GM21737 (cell line): ENCODE data around the gene LRRC55.
"Not testable (repeated sequence)": the region's sequence is repeated elsewhere in the genome, so short reads cannot be mapped to it uniquely, and the experiment has no call there.

Source experiments
- ATAC-seq: cut with Tn5 transposase; IDR thresholded peaks from one replicate; pipeline ENCODE4 v1.9.1; 2021; ENCODE audit warnings: mild to moderate bottlenecking, moderate library complexity; ENCODE audit not compliant: unreplicated experiment

The LRRC55 gene

DNA sequence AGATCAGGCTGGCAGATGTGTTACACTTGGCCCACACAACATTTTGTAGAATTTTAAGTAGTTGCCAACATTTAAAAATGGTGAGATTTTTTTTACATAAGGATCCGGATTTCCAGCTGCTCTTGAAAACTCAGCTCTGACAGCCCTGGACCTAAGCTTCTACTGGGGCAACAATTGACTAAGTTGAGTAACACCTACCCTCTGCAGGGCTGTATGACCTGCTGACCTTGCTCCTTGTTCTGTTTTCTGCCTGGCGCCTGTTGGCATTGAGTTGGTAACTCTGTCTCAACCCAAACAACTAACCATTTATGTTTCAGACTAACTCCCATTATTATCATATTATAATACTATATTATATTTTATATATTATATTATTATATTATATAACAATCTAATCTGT is 21.1 kb upstream of the LRRC55 start:
- no peak for ATAC-seq

DNA sequence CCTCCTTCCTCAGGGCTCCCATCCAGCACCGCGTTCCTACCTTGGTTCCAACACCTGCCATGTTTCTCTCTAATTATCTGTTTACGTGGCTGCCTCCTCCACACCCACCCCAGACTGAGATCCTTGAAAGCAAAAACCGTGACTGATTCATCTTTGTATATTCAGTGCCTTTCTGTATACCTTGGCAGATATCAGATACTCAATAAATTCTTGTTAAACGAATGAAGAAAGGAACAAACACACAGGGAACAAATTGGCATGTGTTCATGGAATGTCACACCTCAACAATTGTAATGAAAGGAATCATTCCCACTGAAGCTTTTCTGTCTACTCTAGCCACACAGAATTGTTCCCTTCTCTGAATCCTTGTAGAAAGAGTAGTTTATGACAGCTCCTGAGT is 20.4 kb upstream of the LRRC55 start:
- ATAC-seq = no peak

DNA sequence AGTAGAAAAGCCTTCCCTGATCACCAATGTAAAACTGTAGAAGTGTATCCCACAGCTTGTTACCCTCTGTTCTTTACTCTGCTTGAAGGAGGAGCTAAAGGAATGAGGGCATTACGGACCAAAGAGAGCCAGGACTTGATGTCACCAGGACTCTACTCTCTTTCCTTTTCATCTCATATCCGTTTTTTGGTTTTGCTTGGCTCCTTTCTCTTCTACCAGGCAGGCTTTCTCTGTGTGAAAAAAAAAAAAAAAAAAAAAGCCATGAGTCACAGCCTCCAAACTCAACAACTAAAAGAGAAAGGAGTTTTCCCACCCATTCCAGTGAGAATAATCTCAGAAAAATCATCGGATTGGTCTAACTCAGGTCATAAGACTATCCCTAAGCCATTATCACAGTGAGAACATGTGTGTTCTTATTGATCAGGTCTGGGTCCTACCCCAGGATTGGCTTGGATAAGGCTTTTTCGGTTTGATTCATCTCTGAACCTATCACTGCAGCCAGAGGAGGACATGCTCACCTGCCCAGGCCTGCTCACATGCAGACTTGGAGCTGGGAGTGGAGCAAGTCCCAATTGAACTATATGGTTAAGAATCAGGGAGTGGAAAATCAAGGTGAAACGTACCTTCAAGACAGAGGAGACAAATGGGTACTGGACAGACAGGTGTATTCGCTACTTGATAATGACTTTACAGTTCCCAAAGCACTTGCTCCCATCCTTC is 19.4 kb upstream of the LRRC55 start:
- no peak for ATAC-seq

DNA sequence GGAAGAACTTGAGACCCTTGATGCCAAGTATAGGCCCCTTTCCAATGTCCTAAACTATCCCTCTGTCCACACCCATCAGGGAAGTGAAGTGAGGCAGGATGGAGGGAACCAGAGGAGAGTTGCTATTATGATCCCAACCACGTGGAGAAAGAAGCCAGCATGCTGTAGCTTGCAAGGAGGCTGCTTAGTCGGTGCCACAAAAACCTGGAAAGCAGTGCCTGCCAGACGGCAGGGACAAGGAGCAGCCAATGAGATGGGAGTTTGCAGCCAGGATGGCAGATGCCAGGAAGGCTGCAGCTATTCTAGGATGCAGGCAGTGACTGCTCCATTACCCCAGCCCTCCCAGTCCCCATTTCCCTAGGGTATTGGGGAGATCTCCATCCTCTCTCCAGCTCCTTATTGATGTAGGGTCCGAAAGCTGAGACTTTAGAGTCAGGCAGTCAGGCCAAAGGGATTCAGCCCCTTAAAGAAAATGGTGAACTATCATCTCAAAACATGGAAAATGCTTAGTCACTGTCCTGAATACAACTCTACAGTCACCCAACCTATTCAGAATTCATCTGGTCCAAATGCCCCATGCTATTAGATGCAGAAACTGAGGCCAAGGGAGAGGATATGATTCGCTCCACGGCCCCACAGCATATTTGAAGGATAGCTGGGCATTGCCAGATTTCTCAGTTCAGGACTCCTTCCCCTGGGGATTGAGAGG is 18.4 kb upstream of the LRRC55 start:
- ATAC-seq = no peak

DNA sequence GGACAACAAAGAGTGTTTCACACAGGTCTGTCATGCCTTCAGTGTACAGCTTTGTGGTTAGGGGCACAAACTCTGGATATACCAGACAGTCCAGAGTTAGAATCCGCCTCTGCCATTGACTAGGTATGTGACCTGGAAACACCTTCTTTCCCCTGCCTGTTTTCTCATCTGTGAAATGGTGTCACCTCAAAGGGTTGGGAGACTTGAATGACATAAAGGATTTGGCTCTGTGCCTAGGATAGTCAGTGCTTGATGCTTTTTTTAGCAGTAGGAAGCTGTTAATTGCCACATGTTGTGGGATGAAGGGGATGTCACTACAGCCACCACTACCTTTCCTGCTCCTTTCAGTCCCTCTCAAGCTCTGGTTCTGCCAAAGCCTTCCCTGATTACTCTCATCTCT is 17.4 kb upstream of the LRRC55 start:
- no peak for ATAC-seq

DNA sequence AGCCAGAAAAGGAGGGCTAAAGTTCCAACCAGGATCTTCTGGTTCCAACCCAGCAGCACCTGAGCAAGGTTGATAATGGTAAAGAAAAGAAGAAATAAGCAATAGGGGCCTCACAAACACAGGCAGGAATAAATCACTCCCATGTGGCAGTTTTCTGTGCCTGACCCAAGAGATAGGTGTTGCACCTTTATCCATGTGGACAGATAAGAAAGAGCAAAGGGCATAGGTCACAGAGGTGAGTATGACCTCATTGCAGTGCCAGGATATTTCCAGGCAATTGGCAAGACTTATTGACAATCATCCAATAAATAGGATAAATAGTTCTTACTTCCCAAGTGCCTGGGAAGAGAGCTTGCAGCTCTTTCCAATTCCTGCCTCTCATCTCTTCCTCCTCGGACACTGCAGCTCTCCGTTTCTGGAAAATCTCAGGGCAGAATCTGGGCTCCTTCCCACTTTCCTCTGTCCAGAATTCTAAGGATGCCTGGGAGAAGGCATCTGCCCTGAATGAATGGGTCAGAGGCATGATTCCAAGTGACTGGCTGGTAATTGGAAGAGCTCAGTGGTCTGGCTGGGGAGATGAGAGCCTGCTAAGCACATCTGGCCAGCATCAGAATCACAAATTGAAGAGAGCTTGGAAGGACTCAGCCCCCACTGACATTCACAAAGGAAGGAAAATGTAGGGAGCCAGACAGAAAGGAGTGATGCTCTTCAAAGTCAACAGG is 14.5 kb upstream of the LRRC55 start:
- ATAC-seq = no peak

DNA sequence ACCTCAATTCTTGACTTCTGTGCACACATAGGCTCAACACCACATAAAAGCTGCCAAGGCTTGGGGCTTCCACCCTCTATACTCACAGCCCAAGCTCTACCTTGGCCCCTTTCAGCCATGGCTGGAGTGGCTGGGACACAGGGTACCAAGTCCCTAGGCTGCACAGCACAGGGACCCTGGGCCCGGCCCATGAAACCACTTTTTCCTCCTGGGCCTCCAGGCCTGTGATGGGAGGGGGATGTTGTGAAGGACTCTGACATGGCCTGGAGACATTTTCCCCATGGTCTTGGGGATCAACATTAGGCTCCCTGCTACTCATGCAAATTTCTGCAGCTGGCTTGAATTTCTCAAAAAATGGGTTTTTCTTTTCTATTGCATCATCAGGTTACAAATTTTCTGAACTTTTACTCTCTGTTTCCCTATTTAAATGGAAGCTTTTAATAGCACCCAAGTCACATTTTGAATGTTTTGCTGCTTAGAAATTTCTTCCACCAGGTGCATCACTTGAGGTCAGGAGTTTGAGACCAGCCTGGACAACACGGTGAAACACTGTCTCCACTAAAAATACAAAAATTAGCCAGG is 11.9 kb upstream of the LRRC55 start:
- ATAC-seq = not testable (repeated sequence)

DNA sequence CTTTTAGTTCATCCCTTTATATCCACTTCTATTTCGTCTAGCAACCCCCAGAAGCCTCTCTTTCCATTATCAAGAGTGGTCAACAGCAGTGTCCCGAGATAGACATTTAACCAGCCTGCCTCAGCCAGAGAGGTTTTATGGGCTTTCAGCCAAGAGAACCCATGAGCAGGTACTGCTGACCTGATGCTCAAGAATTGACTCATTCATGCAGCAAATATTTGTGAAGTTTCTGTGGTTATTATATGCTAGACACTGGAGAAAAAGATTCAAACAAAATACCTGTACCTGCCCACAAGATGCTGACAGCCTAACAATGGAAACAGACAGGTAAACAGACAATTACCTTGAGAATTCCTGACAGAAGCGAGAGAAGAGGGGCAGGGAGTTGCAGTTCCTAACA is 9.7 kb upstream of the LRRC55 start:
- no peak for ATAC-seq

DNA sequence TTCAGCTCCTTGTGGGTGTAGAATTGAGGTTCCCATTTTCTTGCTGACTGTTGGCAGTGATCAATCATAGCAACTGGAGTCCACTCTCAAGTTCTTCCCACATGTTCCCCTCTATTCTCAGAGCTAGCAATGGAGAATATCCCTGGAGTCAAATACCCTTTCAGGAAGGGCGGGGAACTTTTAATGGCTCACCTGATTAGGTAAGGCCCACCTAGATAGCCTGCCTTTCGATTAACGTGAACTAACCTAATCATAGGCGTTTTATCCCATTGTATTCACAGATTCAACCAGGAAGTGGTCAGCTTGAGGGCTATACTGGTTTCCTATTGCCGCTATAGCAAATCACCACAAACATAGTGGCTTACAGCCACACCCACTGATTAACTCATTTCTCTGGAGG is 7.1 kb upstream of the LRRC55 start:
- ATAC-seq = no peak

DNA sequence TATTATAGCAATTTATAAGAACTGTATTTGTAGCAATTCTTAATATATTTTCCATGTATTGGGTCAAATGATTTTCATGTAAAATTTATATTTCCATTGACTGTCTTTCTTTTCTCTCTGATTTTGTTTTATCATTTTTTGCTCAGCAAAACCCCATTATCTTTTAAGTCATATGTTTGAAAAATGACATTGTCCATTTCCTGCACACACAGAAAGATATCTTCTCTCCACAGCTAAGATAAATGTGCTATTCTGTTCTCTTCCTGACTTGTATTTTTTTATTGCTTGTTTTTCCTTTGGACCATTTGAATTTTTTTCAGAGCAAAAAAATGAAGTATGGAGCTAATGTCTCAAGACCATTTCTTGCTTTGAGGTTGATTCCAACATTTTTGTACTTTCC is 6.3 kb upstream of the LRRC55 start:
- no peak for ATAC-seq

DNA sequence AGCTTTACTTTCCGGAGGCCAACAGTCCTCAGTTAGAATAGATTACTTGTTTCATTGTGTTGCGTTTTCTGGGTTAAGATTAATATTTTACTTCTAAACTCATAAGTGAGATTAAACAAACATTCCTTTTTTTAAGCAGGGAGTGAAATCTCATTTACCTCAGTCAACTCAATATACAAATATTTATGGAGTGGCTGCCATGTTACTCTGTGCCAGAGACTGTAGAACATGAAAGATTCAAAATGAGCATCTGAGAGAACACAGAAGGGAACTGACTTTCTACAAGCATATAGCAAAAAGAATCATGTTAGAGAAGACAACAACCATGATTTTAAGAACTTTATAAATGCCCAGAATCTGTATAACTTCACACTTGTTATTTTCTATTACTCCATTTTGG is 3.4 kb upstream of the LRRC55 start:
- ATAC-seq = no peak

DNA sequence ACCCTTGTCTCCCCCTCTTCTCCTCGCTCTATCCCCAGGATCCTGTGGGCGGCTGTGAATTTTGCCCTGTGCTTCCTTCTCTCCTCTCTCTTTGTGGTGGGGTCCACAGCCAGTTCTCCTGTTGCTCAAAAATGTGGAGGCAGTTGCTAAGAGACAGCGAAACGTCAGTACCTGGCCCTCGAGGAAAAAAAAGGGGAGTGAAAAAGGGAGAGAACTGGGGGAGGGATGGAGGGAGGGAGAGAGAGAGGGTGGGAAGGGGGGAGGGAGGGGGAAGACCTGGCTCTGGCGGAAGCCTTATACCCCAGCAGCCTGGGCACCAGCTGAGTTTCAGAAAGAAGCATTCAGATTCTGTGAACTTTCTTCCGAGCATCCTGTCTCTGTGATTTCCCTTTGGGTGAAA is 2.1 kb upstream of the LRRC55 start:
- ATAC-seq = no peak

DNA sequence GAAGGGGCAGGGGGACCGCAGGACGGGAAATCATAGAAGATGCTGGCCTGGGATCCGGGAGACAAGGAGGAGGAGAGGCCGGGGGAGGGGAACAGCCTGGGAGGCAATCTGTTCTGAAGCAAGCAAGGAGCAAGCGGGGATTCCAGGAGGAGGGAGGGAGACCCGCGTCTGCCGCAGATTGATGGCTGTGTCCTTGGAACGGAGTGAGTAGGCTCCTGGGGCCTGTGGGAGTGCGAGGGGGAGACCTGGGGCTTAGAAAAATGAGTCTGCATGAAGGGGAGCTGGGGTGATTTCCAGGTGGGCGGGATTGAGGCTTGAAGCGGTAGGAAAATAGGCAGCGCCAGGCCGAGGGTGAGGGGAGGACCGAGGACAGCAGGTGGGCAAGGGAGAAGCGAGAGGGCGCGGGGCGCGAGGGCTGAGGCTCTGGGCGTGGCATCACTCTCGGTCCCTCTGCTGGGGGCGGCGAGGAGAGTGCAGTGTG is 1.6 kb upstream of the LRRC55 start:
- no peak for ATAC-seq

DNA sequence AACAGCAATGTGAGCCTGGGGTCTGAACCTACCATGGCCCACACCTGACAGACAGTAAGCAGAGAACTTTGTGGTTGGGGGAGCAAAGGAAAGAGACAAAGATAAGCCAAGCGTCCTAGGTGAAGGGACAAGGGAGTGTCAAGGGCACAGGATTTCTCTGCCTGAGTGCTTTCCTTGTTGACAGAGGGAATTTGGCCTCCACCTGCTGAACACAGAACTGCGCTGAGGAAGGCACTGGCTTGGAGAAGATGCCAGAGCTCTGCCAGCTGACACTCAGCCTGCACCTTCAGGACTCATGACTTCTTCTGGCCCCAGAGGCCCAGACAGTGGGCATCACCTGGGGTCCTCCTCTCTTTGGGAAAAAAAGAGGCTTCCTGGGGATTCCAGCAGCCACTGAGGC is 789 bp upstream of the LRRC55 start:
- no peak for ATAC-seq

DNA sequence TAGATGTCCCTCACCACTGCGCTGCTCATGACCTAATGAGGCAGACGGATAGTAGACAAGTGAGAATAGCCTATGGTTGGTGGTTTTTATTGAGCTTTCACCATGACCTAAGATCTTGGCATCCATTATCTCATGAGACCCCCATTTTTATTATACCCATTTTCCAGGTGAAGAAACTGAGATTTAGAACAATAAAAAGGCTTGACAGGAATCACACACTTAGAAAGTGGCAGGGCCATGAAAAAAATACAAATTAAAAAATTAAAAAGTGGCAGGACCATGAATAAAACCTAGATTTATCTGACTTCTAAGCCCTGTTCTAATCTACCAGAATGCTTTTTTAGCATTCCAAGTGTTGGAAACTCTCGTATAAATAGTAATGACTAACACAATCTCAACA is 1.1 kb downstream of the LRRC55 start:
- ATAC-seq = no peak

DNA sequence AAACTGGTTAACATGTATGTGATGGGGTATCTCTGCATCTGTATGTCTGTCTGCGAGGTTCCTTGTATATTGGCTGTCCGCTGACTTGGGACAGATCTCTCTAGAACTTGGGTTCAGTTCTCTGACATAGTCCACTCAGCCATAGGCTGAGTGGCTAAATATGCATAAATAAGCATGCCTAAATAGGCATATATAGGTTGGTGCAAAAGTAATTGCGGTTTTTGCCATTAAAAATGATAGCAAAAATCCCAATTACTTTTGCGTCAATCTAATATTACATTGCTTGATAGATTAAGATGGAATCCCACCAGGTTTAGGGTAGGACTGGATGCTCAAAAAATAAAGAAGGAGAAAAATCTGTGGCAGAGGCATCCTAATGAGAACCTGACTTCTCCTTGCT is 8.8 kb downstream of the LRRC55 start:
- no peak for ATAC-seq

DNA sequence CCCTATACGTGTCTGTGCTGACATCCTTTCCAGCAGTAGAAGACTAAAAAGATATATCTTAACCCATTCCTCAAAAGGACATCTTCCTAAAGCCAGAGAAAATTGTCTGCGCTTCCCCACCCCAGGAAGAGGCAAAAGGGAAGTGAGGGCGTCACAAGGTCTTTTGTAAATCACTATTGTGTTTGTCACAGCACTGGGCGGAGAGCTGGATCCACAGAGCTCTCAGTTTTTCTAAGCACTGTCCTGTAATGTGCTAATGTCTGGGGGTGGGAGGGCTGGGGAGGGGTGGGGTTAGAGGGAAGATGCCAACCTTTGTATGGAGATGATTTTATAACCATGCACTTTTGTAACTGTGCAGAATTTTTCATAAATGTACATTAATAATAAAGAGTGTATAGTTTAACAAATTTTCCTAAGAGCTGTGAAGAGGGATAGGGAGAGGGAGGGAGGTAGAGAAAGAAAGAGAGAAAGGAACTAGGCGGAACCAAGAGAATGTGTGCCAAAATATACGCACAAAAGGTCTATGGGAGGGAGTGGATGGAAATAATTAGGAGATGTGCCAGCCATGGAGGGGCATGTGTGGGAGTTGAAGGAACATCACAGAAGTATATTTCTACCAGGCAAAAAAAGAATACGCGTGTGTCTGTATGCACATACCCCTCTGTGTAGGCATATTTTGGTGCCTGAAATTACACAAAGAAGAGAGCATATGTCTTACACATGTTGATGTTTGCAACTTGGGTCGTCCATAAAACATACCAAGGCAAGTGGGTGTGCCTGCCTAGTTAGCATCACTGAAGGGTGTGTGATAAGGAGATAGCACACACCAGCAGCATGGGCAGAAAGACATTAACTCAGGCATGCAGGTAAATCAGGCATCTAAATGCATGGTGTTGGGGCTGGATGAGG is 9.8 kb downstream of the LRRC55 start:
- ATAC-seq = no peak

DNA sequence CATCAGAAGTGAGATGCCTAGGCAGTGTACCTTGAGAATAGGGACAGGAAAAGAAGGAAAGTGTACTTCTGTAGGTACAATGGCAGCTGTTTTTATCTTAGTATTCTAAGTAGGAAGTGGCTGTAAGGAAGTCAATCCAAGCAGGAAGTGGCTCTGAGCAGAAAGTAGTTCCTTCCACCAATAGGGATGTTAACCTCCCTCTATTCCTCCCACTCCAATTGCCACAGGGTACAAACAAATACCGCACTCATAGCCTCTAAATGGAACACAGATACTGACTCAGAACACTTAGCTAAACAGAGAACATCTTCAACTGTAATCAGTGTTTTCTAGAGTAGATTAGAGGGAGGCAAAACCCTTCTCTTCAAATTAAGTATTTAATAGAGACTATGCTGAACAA is 10.6 kb downstream of the LRRC55 start:
- no peak for ATAC-seq

DNA sequence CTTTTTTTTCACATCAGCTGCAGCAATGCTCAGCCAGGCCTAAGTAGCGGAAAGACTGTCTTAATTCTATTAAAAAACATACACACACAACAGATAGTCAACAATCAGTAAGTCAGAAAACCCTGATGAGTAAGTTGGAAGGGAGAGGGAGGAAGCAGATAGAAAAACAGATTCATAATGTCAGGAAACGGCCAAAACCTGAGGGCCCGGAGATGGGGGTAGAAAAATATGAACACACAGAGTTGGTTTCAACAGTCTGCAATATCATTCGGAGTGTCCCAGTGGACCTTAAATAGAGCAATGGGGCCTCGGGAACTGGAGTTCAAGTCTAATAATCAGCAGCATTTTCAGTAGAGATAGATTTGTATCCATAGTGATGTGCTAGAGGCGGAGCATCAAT is 14.8 kb downstream of the LRRC55 start:
- no peak for ATAC-seq

DNA sequence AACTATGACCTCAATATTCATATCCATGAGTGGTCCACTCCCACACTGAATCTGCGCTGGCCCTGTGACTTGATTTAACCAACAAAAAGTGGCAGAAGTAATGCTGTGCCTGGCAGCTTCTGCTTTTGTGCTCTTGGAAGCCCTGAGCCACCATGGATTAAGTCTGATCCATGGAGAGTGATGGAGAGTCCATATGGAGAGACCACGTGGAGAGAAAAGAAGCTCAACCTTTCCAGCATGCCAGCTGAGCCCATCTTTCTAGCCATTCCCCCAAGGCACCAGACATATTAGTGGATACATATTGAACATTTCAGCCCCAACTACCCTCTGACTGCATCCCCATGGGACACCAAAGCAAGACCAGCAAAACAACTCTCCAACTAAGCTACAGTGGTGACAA is 16.0 kb downstream of the LRRC55 start:
- no peak for ATAC-seq

DNA sequence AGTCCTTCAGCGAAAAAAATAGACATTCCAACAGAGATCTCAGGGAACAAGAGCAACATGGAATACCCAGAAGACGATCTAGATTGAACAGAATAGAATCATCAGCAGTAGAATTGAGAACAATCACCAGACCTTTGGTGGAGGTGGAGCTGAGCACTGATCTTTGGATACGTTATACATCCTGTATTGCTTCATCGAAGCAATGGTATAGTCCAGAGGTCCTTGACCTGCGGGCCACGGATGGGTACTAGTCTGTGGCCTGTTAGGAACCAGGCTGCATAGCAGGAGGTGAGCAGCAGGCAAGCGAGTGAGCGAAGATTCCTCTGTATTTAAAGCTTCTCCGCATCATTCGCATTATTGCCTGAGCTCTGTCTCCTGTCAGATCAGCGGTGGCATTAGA is 17.6 kb downstream of the LRRC55 start:
- no peak for ATAC-seq
